HUDEP-2 (cell line): ENCODE data around the gene SQSTM1.
A peak's percentile ranks its signal among the peaks of the same experiment; 100 is the strongest.

ENCODE experiments used
- DNase-seq, 76 experiments: peaks; one replicate each; lab custom pipeline; 2025; ENCODE audit not compliant: unreplicated experiment in 76 of 76; lab: John Stamatoyannopoulos, UW

SQSTM1 gene

DNA sequence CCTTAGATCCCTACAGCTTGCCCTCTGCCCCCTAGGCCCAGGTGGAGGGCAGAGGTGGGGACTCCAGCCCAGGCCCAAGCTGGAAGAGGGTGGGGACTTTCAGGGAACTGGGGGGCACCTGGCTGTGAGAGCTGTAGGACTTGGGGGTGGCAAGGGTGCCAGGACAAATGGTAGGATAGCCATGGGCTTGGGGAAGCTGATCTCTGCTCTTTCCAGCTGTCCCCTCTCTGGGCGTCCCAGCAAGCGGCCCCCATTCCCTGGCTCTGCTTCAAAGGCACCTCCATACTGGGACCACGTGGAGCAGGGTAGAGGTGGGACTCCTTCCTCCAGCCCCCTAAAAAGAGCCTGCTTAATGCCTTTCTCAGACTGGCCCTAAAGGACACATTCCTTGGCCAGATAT is 26.5 kb upstream of the SQSTM1 start:
- DNase-seq = no peak

DNA sequence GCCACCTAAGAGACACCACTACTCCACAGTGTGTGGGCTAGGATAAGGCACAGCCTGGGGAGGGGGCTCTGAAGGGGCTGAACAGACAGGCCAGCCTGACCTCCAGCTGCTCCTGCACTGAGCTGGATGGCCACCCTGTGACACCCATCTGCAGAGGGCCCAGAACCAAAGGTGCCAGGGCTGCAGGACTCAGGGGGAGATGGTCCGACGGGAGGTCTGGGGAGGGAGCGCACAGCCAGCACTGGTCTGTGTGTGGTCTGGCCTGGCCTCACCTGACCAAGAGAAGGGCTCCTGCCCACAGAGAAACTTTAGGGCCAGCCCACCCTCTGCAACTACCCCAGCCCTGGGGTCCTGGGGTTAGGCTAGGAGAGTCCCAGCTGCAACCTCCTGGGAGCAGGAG is 26.1 kb upstream of the SQSTM1 start:
- DNase-seq = no peak

DNA sequence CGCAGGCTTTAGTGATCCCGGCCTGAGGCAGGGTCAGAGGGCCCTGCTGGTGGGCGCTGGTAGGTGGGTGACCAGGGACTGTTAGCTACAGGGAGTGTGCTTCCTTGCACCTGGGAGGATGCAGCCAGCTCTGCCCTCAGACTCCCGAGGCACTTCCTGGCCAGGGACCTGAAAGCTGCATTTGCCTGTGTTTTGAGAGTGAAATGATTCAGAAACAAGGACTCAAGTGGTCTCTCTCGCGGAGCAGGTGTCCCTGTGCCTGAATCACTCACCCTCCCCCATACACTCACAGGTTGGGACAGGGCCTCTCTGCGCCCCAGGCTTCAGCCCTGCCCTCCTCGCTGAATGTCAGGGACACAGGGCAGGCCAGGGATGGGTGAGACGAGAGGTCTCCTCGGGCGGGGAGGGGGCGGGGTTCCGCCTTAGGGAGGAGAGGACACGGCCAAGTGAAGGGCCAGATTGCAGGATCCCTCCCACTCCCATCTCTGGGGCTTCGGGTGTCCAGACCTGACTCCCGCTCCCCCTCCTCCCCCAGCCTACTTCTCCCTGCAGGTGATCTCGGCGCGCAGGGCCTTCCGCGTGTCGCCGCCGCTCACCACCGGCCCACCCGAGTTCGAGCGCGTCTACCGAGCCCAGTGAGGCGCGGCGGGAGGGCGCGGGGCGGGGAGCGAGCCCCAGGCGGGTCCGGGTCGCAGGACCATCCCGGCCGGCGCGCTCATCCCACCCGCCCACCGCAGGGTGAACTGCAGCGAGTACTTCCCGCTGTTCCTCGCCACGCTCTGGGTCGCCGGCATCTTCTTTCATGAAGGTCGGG is 25.4 kb upstream of the SQSTM1 start:
- no peak for DNase-seq

DNA sequence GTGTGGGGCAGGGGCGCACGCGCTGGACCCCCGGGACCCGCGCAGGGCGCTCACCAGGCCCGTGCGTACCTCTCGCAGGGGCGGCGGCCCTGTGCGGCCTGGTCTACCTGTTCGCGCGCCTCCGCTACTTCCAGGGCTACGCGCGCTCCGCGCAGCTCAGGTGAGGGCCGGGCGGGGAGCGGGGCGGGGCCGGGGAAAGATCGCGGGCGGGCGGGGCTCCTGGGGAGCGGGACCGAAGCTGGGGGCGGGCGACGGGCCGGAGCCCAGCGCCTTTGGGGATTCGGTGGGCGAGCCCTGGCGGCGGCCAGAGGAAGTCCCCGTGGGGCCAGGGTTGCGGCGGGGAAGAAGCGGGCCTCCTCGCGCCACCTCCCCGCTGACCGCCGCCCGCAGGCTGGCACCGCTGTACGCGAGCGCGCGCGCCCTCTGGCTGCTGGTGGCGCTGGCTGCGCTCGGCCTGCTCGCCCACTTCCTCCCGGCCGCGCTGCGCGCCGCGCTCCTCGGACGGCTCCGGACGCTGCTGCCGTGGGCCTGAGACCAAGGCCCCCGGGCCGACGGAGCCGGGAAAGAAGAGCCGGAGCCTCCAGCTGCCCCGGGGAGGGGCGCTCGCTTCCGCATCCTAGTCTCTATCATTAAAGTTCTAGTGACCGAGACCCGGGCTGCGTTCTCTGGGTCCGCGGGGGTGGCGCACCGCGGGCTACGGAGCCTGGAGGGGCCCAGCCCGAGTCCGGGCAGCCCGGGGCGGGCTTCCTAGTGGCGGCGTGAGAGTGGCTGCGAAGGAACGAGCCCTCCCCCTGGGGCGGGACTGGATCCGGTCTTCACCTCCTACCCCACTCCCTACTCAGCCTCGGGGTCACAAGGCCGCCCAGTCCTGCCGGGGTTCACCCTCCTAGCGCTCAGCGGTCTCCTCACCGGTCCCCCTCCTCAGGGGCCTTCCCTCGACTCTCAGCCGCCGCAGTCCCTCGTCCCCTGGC is 24.6 kb upstream of the SQSTM1 start:
- peak in 61 of 76 experiments; percentile 14 to 77 (median 56) for DNase-seq

DNA sequence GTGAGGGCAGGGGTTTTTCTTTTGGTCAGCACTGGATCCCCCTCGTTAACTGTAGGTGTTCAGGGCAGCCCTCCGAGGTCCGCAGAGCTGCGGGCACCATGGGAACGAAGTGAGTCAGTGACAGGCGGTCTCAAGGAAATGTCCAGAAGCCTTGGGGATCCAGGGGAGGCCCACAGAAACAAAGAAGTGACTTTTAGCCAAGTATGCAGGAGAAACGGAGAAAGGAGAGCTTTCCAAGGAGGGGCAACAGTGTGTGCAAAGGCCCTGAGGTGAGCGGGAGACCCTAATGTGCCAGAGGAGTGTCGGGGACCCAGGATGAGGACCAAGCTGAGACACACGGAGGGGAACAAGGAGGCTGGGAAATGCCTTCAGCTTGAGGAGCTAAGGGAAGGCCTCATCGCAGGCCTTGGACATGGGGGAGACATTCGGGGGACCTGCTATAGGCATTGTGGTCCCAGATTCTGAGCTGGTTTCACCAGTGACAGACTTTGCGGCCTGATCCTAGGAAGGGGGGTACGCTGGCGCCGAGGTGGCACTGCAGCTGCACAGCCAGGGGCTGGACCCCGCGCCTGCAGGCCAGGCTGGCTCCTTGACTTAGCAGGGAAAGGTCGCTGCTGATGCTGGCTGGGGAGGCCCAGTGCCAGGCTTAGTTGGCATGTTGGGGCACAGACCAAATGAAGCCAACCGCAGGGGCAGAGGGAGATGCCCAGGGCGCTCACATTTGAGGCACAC is 23.7 kb upstream of the SQSTM1 start:
- no peak for DNase-seq

DNA sequence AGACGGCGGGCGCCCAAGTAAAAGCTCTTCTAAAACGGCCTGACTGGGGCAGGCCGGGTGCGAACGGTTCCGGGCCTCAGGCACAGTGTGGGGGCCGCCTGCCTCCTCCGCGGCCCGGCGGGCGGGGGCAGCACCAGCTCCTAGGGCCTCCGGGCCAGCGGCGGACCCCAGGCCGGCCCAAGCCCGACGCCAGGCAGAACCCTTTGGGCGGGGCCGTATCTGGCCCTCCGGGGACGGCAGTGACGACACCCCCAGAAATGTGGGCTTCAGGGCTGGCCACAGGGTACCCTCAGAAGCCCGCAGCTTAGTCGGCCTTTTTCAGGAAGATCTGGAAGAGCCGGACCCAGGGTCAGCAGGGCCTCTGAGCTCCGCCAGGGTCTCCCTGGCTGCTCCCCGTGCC is 23.0 kb upstream of the SQSTM1 start:
- DNase-seq = no peak

DNA sequence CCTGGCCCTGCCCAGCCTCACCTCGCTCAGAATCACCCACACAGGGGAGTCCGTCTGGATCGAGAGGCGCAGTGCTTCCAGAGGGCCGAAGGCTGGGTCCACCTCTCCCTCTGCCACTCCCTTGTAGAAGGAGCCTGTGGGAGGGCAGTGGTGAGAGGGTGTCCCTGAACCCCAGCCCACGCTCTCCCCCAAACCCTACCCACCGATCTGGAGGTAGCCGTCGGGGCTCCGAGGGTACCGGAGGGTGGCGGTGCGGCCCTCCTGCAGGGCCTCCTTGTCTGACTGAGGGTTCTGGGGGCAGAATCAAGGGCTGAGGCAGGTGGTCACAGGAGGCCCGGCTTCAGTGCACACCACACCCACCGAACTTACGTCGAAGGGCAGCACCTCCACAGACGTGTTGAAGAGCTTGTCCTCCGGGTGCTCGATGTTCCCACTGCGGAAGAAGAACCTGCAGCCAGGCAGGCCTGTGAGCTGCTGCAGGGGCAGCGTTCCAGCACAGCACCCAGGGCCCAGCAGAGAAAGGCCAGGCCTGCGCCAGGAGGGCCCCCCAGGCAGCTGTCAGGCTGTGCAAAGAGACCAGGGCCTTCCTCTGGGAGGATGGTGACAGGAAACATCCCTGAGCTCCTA is 22.4 kb upstream of the SQSTM1 start:
- DNase-seq = no peak

DNA sequence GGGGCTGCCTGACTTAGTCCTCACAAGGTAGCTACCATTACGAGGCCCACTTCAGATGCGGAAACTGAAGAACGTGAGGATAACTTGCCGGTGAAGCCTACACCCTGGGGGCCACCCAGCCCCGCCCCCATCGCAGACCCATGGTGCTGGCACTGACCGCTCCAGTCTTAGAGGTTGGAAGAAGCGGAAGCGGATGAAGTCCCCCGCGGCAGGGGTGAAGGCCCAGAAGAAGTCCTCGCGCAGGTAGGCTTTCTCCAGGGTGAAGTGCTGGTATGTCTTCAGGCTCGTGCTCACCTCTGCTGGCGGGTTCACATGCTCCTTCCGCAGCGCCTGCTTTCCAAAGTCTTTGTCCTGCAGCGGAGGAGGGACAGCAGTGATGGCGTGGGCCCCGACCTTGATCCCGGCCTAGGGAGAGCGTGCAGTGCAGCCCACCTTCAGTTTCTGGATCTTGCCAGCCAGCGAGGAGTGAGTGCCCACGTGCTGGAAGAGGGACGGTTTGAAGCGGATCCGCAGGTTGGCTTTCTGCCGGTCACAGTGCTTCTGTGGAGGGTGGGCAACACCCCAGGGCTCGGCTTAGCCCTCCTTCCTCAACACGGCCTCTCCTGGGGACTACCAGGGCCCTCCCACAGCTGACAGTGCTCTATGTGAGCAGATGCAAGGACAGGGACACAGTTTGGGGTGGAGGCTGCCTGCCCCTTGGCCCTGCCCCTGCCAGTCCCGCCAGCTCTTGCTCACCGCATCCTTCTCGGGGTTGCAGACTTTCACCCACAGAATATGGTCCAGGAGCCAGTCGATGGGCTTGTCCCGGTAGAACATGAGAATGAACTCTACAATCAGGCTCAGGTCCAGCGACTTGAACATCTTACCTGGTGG is 21.7 kb upstream of the SQSTM1 start:
- DNase-seq = no peak

DNA sequence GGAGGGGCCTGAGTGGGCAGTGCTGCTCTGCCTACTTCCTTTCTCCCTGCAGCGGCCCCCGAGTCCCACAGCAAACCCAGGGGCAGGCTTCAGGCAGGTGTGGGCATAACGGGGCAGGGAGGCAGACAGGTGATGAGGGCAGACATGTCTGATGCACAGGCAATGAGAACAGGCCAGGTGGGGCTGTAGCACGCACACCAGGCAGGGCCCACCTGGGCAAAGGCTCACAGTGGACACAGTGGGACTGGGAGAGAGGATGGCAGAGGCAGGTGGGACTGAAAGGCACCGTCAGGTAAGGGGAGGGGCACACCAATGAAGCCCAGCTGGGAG is 21.1 kb upstream of the SQSTM1 start:
- no peak for DNase-seq

DNA sequence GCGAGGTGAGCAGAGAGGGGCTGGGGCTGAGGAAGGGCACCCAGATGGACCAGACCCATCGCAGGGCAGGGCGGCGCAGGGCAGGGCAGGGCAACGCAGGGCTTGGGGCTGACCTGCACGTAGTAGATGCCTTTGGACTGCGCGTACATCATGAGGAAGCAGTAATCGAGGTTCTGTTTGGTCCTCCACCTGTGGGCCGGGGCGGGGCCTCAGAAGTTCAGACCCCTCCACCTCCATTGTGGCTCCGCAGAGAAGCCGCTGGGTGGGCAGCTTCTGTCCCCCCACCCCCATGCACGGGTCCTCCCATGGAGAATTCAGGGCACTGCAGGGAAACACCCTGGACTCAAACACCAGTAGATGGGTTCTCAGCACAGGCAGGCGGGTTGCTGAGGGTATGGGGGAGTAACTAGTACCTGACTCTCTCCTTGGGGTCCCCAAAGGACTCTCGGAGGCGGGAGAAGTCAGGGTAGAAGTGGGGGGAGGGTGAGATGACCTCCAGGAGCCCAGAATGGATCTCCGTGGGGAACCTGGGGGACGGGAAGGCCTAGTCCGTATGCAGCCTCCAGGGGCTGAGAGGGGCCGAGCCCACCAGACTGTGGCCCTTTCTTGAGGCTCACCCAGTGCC is 20.5 kb upstream of the SQSTM1 start:
- DNase-seq = no peak

DNA sequence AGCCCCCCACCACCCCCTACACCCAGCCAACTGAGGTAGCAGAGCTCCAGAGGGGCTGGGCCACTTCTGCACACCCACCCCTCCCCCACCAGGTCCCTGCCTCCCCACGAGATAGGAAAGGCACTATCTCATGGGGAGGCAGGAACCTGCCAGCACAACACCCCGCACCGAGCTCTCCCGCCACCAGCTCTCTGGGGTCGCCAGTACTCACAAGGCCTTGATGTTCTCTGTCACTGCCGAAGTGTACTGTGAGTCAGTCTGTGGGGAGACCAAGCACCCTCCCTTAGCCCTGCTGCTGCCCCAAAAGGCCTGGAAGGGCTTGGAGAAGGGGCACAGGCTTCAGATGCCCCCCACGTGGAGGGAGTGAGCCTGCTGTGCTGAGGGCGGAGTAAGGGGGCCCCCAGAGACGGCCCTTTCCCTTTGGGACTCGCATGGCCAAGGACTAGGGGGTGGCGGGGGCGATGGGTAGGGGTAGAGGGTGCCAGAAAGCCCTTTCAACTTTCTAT is 20.0 kb upstream of the SQSTM1 start:
- peak in 3 of 76 experiments; percentile 11 to 20 (median 17) for DNase-seq

DNA sequence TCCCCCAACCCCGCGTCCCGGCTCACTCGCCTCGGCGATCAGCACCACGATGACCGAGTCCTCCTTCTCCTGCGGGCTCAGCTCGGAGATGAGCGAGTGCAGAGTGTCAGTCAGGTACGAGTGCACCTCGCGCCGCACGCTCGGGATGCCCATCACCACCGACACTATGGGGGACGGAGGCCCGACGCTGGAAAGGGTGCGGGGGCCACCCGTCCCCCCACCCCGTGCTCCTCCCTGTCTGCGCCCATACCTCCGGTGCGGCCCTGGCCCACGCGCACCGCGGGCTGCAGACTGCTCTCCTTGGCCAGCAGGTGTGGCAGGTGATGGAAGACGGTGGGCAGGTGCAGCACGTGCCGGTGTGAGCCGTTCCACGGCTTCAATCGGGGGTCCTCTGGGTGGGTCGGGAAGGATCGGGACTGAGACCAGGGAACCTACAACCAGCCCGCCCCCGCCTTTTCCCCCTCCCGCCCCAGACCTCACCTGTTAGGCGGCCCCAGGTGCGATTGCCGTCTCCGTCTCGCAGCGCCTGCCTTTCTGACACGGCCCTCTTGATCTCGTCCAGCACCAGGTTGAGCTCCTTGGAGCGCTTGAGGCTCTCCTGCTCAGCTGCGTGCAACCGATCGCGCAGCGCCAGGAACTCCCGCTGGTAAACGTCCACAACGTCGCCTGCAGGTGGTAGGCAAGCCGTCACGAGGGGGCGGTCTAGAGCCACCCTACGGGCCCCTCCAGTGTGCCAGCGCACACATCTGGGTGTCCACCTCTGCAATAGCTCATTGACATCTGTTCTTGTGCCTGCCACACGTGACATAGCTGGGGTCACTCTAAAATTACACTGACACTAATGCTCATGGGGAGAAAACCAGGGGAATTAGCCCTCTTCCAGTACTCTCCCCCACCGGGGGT is 19.1 kb upstream of the SQSTM1 start:
- DNase-seq = peak in 48 of 76 experiments; percentile 11 to 73 (median 48)

DNA sequence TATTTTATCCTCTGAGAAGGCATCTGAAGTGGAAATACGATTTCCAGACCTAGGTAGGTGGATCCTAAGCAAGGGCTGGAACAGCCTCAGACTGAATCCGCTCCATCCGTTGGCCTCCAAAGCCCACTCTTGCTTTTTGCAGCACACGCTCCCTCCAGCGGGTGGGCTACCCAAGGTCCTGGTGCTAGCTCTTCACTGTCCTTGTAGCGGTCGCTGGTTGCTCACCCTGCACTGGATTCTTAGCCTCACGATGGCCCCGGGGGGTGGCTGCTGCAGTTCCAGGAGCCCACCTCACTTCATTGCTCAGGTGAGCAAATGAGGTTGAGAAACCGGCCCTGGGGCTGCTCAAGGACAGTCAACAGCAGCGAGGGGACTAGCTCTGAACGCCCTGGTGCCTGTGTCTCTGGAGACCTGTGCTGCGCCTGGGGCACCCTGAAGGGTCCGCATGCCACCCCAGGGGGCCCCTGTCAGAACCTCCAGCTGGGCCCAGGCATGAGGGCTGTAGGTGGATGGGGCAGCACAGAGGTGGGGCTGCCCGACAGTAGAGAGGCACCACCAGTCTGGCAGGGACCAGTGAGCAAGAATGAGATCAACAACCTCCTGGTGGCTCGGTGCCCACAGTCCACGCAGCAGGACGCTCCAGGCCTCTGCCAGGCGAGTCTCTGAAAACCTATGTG is 18.4 kb upstream of the SQSTM1 start:
- DNase-seq = peak in 7 of 76 experiments; percentile 10 to 60 (median 25)

DNA sequence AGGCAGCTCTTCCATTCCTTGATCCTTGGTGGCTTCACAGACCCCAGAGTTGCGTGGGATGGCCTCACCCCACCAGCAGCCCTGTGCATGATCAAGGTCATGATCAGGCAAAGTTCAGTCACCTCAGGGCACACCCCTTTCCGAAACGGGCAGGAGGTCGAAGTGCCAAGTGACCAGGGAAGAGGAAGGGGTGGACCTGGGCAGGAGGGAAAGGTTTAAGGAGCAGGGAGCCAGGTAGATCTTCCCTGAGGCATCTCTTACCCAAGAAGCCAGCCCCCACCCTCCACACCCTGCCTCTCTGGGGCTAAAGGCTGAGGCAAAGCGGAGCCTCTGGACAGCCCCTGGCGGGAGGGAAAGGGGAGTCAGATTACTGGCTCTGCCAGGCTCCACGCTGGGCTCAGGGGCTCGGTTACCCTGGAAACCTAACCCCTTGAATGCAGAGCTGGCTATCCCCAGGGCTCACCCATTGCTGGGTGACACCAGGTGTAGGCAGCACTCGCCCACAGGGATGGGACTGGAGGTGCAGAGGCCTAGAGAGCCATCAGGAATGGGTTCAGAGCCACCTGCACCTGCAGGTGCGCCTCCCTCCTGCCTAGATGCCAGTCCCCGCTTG is 17.6 kb upstream of the SQSTM1 start:
- DNase-seq = peak in 3 of 76 experiments; percentile 24 to 60 (median 51)

DNA sequence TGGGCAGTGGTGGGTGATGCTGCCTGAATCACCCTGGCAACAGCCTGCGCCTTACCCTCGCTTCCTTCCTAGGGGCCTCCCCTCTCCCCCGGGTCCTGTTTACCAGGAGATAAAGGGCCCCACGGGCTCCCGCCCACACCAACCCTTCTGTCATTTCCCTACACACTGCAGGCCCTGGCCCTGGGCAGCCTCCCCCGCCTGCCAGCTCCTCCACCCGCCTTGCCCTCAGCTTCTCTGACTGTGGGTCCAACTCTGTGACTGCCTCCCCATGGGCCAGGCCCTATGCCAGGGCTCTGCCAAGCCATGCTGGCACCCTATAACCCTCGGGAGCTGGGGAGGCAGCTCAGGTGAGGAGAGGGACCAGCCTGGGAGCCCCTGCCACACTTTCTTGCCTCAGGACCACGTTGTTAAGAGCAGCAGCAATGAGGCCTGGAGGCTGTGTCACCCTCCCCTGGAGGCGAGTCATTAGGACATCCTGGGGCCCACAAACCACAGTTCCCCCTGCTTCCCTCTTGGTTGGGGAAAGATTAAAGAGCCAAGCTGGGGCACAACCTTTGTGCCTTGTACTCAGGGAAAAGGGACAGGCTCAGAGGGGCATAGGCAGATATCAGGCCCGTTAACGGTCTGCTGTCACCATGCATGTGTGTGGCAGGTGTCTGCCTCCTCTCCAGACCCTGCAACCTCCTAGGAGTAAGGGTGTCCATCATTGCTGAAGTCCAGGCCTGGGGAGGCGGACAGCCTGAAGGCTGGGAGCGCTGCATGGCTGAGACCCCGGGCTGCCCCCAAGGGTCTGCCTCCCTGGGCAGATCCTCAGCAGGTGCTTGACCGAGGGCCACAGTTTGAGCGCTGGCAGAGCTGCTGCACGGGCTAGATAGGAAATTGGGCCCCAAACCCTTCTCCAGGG is 16.8 kb upstream of the SQSTM1 start:
- DNase-seq = peak in 74 of 76 experiments; percentile 12 to 92 (median 81)

DNA sequence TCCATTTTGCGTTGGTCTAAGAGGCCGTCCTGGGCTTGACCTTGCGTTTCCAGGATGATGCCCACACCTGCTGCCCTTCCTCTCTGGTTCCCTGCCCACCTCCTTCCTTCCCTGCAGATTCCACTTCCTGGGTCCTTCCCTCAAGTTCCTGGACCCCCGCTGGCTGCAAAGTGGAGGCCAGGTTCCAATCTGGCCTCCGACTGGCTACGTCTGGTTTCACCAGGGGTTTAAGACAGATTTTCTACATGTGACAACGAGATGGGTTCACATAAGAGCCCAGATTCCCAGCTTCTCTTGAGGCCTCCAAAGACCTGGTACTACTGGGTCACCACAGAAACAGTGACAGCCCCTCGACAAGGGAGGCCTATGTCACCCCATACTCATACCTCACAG is 16.2 kb upstream of the SQSTM1 start:
- DNase-seq = no peak
